ENCODE data around the gene CPNE7.

DNA sequence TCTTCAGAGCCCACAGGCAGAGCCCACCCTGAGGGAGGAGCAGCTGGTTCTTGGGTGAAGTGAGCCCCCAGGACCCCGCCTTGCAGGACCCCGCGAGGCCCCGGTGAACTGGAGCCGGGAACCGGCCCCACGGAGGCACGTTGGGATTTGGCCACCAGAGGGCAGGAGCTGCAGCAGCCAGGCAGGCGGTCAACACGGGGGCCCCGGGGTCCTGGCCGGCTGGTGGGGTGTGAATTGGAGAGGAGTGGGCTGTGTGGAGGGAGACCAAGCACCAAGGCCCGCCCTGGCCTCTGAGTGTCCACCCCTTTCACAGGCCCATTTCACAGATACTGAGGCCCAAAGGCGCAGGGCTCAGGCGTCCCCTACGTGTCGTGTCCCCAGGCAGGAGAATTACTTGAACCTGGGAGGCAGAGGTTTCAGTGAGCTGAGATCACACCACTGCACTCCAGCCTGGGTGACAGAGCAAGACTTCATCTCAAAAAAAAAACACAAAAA lies 40.1 kb downstream of the CPNE7 start:
- no peak for TF ChIP-seq POLR2A (IDR thresholded peaks at IDR 0.05; ENCODE audit: extremely low read depth, insufficient read length)
- peak; percentile 37 for TF ChIP-seq CTCF (IDR thresholded peaks at IDR 0.05; ENCODE audit: low read depth, low read length)
- TF ChIP-seq, protein P1, sequence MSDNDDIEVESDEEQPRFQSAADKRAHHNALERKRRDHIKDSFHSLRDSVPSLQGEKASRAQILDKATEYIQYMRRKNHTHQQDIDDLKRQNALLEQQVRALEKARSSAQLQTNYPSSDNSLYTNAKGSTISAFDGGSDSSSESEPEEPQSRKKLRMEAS (IDR thresholded peaks at IDR 0.05; ENCODE audit: low read depth, low read length) = no peak
